DOHH2 (cell line): ENCODE data around the gene MMP15.

Experiments
- H3F3A ChIP-seq: fragments of 200-600 bp; sonication (generic), shearing (Covaris generic); 2 replicates; pipeline ENCODE4 v1.6.0; 2016; ENCODE audit warnings: antibody characterized with exemption, mild to moderate bottlenecking; ENCODE audit not compliant: control insufficient read depth, insufficient read depth
- H3K27ac ChIP-seq: fragments of 200-600 bp; sonication (generic); 2 replicates; pipeline ENCODE4 v1.5.1; 2014; ENCODE audit warnings: low read depth, mild to moderate bottlenecking, low read length, moderate library complexity
- H3K27me3 ChIP-seq: fragments of 200-600 bp; sonication (generic); 2 replicates; pipeline ENCODE4 v1.6.1; 2014; ENCODE audit warnings: mild to moderate bottlenecking, low read length, mixed read lengths; ENCODE audit not compliant: control insufficient read depth
- H3K36me3 ChIP-seq: fragments of 200-600 bp; sonication (generic); 2 replicates; pipeline ENCODE4 v1.6.1; 2014; ENCODE audit warnings: mild to moderate bottlenecking, low read length, moderate library complexity, mixed read lengths; ENCODE audit not compliant: control insufficient read depth
- H3K4me1 ChIP-seq: fragments of 200-600 bp; sonication (generic); 2 replicates; pipeline ENCODE4 v1.6.1; 2014; ENCODE audit warnings: mild to moderate bottlenecking, low read length, mixed read lengths; ENCODE audit not compliant: control insufficient read depth
- H3K4me2 ChIP-seq: fragments of 200-600 bp; sonication (generic); 2 replicates; pipeline ENCODE4 v1.6.0; 2014; ENCODE audit warnings: mild to moderate bottlenecking, low read length, moderate library complexity
- H3K4me3 ChIP-seq: fragments of 200-600 bp; sonication (generic); 2 replicates; pipeline ENCODE4 v1.5.1; 2014; ENCODE audit warnings: mild to moderate bottlenecking, low read length, mixed read lengths
- H3K79me2 ChIP-seq: fragments of 200-600 bp; sonication (generic); 2 replicates; pipeline ENCODE4 v1.6.1; 2014; ENCODE audit warnings: mild to moderate bottlenecking, low read length, mixed read lengths; ENCODE audit not compliant: control insufficient read depth
- H3K9me2 ChIP-seq: fragments of 200-600 bp; sonication (generic); replicated peaks from 2 replicates; pipeline ENCODE4 v1.6.1; 2014; ENCODE audit warnings: mild to moderate bottlenecking, low read length, mixed read lengths; ENCODE audit not compliant: control insufficient read depth
- H3K9me3 ChIP-seq: fragments of 200-600 bp; sonication (generic); 2 replicates; pipeline ENCODE4 v1.6.1; 2014; ENCODE audit warnings: antibody characterized with exemption, low read length, mixed read lengths; ENCODE audit not compliant: control insufficient read depth, insufficient read depth
- H4K20me1 ChIP-seq: fragments of 200-600 bp; sonication (generic); 2 replicates; pipeline ENCODE4 v1.6.0; 2014; ENCODE audit warnings: low read depth, mild to moderate bottlenecking, antibody characterized with exemption, low read length, moderate library complexity; ENCODE audit not compliant: control insufficient read depth, insufficient read depth
- CTCF ChIP-seq: fragments of 200-600 bp; sonication (generic); IDR thresholded peaks from one replicate; pipeline ENCODE4 v1.5.1; 2014; ENCODE audit warnings: antibody characterized with exemption, mild to moderate bottlenecking, low read depth, low read length; ENCODE audit not compliant: poor library complexity, severe bottlenecking
- EZH2phosphoT487 ChIP-seq: fragments of 200-600 bp; sonication (generic); IDR thresholded peaks from 2 replicates; pipeline ENCODE4 v1.6.1; 2017; ENCODE audit warnings: borderline replicate concordance, mild to moderate bottlenecking, antibody characterized with exemption, low read length, moderate library complexity, mixed read lengths

Gene MMP15

GRCh38 chr16:58046936-58047335, 21.4 kb downstream of the MMP15 start:
- Histone ChIP-seq H3K4me1 (no peaks in the 10 kb centered on the region), H3K27me3 (no peaks in the 10 kb centered on the region), H3K9me3 (no peaks in the 10 kb centered on the region), H3K4me2 (no peak overlapping the region), H3K36me3 (no peaks in the 10 kb centered on the region), H4K20me1 (no peaks in the 10 kb centered on the region), H3K27ac (no peak overlapping the region), H3K9me2 (no peaks in the 10 kb centered on the region), H3F3A (no peaks in the 10 kb centered on the region), H3K4me3 (no peak overlapping the region), H3K79me2 (no peaks in the 10 kb centered on the region)
- TF ChIP-seq CTCF (no peak), EZH2phosphoT487 (no peak)

GRCh38 chr16:58047557-58048348, 22.2 kb downstream of the MMP15 start:
- Histone ChIP-seq H3K9me2 (no peaks in the 10 kb centered on the region), H3F3A (no peaks in the 10 kb centered on the region), H3K27me3 (no peaks in the 10 kb centered on the region), H3K4me2 (no peak overlapping the region), H3K27ac (no peak overlapping the region), H4K20me1 (no peaks in the 10 kb centered on the region), H3K79me2 (no peaks in the 10 kb centered on the region), H3K4me1 (no peaks in the 10 kb centered on the region), H3K9me3 (no peaks in the 10 kb centered on the region), H3K4me3 (no peak overlapping the region), H3K36me3 (no peaks in the 10 kb centered on the region)
- no peak for TF ChIP-seq CTCF
- TF ChIP-seq EZH2phosphoT487, result no peak

DNA sequence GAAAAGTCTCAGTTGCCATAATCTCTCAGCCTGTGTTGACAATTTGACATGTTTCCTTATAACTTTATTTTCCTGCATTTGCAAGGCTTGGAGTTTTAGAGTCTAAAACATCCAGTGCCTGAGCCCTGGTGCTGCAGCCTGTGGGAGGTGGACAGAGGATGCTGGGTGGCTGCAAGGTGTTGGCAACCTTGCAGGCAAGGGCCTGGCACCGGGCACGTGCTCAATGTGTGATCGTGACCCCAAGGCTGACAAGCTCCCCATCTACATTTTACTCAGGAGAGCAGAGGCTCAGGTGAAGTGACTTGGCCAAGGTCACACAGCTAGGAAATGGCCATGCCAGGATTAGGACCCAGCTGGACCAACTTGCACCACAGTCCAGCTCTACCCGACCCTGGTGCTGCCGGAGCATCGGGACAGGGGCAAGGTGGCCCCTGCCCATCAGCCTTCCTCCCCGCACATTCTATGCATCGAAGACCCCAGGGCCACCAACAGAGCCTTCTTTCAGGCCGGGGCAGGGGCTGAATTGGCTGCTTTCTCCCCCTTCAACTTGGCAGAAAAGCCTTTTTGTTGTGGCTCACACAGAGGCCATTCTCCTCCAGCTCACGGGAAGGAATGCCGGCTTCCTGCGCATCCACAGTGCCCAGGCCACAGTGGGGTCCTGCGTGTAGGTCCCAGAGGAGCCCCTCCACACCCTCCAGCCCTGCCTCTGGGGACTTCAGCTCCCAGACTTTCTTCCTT, 23.1 kb downstream of the MMP15 start:
- Histone ChIP-seq H3K4me1 (no peaks in the 10 kb centered on the region), H3F3A (no peaks in the 10 kb centered on the region), H3K27me3 (no peaks in the 10 kb centered on the region), H3K9me2 (no peaks in the 10 kb centered on the region), H3K27ac (no peak overlapping the region), H3K4me3 (no peak overlapping the region), H3K9me3 (no peaks in the 10 kb centered on the region), H4K20me1 (no peaks in the 10 kb centered on the region), H3K4me2 (no peak overlapping the region), H3K36me3 (no peaks in the 10 kb centered on the region), H3K79me2 (no peaks in the 10 kb centered on the region)
- no peak for TF ChIP-seq CTCF
- no peak for TF ChIP-seq EZH2phosphoT487
